ENCODE measurements around the gene FAM131B. TPM values are rescaled to one million over a fixed set of nuclear protein-coding genes. Genes with fewer than 3 reads are reported as not detected.
"Not testable (repeated sequence)": the region's sequence is repeated elsewhere in the genome, so short reads cannot be mapped to it uniquely, and the experiment has no call there.

The FAM131B gene
- polyA plus RNA-seq, 2 donors = 0.16 to 0.28 TPM

GRCh38 chr7:143405173-143406001 is 42.9 kb upstream of the FAM131B start:
- Histone ChIP-seq H3K9me3 (ENCODE audit: control insufficient read depth in 2 of 2, insufficient read depth in 1 of 2, low read depth in 1 of 2, low read length in 1 of 2) (no peaks in the 10 kb centered on the region), H3K27me3 (ENCODE audit: control insufficient read depth in 1 of 2, insufficient read depth in 2 of 2, low read length in 2 of 2) (no peaks in the 10 kb centered on the region), H3K4me3 (ENCODE audit: low read depth in 1 of 2, low read length in 2 of 2) (no peak overlapping the region), H3K36me3 (ENCODE audit: control insufficient read depth in 2 of 2, insufficient read depth in 2 of 2, low read length in 1 of 2) (peaks cover 0 to 11% of the 10 kb centered on the region in 2 donors), H3K27ac (ENCODE audit: low read depth in 2 of 2, low read length in 1 of 2) (peak overlapping the region in 1 of 2 donors; percentile 5), H3K4me1 (ENCODE audit: control insufficient read depth in 2 of 2, insufficient read depth in 2 of 2, low read length in 1 of 2) (peaks cover 0 to 13% of the 10 kb centered on the region in 2 donors)
- WGBS, 2 donors = 59 to 63% methylated on average over 9 of the region's 9 CpGs

- not testable (repeated sequence) for H3K27me3 ChIP-seq (ENCODE audit: control insufficient read depth in 1 of 2, insufficient read depth in 2 of 2, low read length in 2 of 2); H3K4me3 ChIP-seq (ENCODE audit: low read depth in 1 of 2, low read length in 2 of 2); H3K4me1 ChIP-seq (ENCODE audit: control insufficient read depth in 2 of 2, insufficient read depth in 2 of 2, low read length in 1 of 2); H3K27ac ChIP-seq (ENCODE audit: low read depth in 2 of 2, low read length in 1 of 2); H3K9me3 ChIP-seq (ENCODE audit: control insufficient read depth in 2 of 2, insufficient read depth in 1 of 2, low read depth in 1 of 2, low read length in 1 of 2)
- WGBS, 2 donors = 75 to 80% methylated on average over 4 of the region's 4 CpGs
- H3K36me3 ChIP-seq (ENCODE audit: control insufficient read depth in 2 of 2, insufficient read depth in 2 of 2, low read length in 1 of 2) = peaks cover 9 to 32% of the 10 kb centered on the region in 2 donors
Measured at GRCh38 chr7:143402233-143402632, 39.7 kb upstream of the FAM131B start.

GRCh38 chr7:143401265-143401664 is 38.8 kb upstream of the FAM131B start:
- Histone ChIP-seq H3K36me3 (ENCODE audit: control insufficient read depth in 2 of 2, insufficient read depth in 2 of 2, low read length in 1 of 2) (peaks cover 11 to 42% of the 10 kb centered on the region in 2 donors), H3K4me1 (ENCODE audit: control insufficient read depth in 2 of 2, insufficient read depth in 2 of 2, low read length in 1 of 2) (peaks cover 0 to 3% of the 10 kb centered on the region in 2 donors), H3K27ac (ENCODE audit: low read depth in 2 of 2, low read length in 1 of 2) (no peak overlapping the region), H3K4me3 (ENCODE audit: low read depth in 1 of 2, low read length in 2 of 2) (no peak overlapping the region), H3K9me3 (ENCODE audit: control insufficient read depth in 2 of 2, insufficient read depth in 1 of 2, low read depth in 1 of 2, low read length in 1 of 2) (no peaks in the 10 kb centered on the region), H3K27me3 (ENCODE audit: control insufficient read depth in 1 of 2, insufficient read depth in 2 of 2, low read length in 2 of 2) (no peaks in the 10 kb centered on the region)
- WGBS, 2 donors = 92 to 93% methylated on average over 12 of the region's 12 CpGs

- H3K27me3 ChIP-seq (ENCODE audit: control insufficient read depth in 1 of 2, insufficient read depth in 2 of 2, low read length in 2 of 2) = no peaks in the 10 kb centered on the region
- 95 to 96% methylated on average over 20 of the region's 20 CpGs for WGBS, 2 donors
- no peaks in the 10 kb centered on the region for H3K9me3 ChIP-seq (ENCODE audit: control insufficient read depth in 2 of 2, insufficient read depth in 1 of 2, low read depth in 1 of 2, low read length in 1 of 2)
- peaks cover 15 to 50% of the 10 kb centered on the region in 2 donors for H3K36me3 ChIP-seq (ENCODE audit: control insufficient read depth in 2 of 2, insufficient read depth in 2 of 2, low read length in 1 of 2)
- H3K4me3 ChIP-seq (ENCODE audit: low read depth in 1 of 2, low read length in 2 of 2) = no peak overlapping the region
- no peak overlapping the region for H3K27ac ChIP-seq (ENCODE audit: low read depth in 2 of 2, low read length in 1 of 2)
- H3K4me1 ChIP-seq (ENCODE audit: control insufficient read depth in 2 of 2, insufficient read depth in 2 of 2, low read length in 1 of 2) = no peaks in the 10 kb centered on the region
Measured at GRCh38 chr7:143399642-143400041, 37.1 kb upstream of the FAM131B start.

- Histone ChIP-seq H3K27me3 (ENCODE audit: control insufficient read depth in 1 of 2, insufficient read depth in 2 of 2, low read length in 2 of 2) (no peaks in the 10 kb centered on the region), H3K27ac (ENCODE audit: low read depth in 2 of 2, low read length in 1 of 2) (no peak overlapping the region), H3K9me3 (ENCODE audit: control insufficient read depth in 2 of 2, insufficient read depth in 1 of 2, low read depth in 1 of 2, low read length in 1 of 2) (no peaks in the 10 kb centered on the region), H3K36me3 (ENCODE audit: control insufficient read depth in 2 of 2, insufficient read depth in 2 of 2, low read length in 1 of 2) (peaks cover 15 to 51% of the 10 kb centered on the region in 2 donors), H3K4me3 (ENCODE audit: low read depth in 1 of 2, low read length in 2 of 2) (no peak overlapping the region), H3K4me1 (ENCODE audit: control insufficient read depth in 2 of 2, insufficient read depth in 2 of 2, low read length in 1 of 2) (no peaks in the 10 kb centered on the region)
- WGBS, 2 donors = 85 to 88% methylated on average over 8 of the region's 8 CpGs
Measured at GRCh38 chr7:143399151-143399550, 36.6 kb upstream of the FAM131B start.

- Histone ChIP-seq H3K36me3 (ENCODE audit: control insufficient read depth in 2 of 2, insufficient read depth in 2 of 2, low read length in 1 of 2) (peaks cover 15 to 53% of the 10 kb centered on the region in 2 donors), H3K27me3 (ENCODE audit: control insufficient read depth in 1 of 2, insufficient read depth in 2 of 2, low read length in 2 of 2) (no peaks in the 10 kb centered on the region), H3K27ac (ENCODE audit: low read depth in 2 of 2, low read length in 1 of 2) (no peak overlapping the region), H3K9me3 (ENCODE audit: control insufficient read depth in 2 of 2, insufficient read depth in 1 of 2, low read depth in 1 of 2, low read length in 1 of 2) (no peaks in the 10 kb centered on the region), H3K4me3 (ENCODE audit: low read depth in 1 of 2, low read length in 2 of 2) (no peak overlapping the region), H3K4me1 (ENCODE audit: control insufficient read depth in 2 of 2, insufficient read depth in 2 of 2, low read length in 1 of 2) (no peaks in the 10 kb centered on the region)
- 90 to 93% methylated on average over 14 of the region's 14 CpGs for WGBS, 2 donors
Measured at GRCh38 chr7:143398616-143399015, 36.1 kb upstream of the FAM131B start.

- peaks cover 18 to 57% of the 10 kb centered on the region in 2 donors for H3K36me3 ChIP-seq (ENCODE audit: control insufficient read depth in 2 of 2, insufficient read depth in 2 of 2, low read length in 1 of 2)
- H3K27me3 ChIP-seq (ENCODE audit: control insufficient read depth in 1 of 2, insufficient read depth in 2 of 2, low read length in 2 of 2) = no peaks in the 10 kb centered on the region
- H3K4me3 ChIP-seq (ENCODE audit: low read depth in 1 of 2, low read length in 2 of 2) = no peak overlapping the region
- H3K4me1 ChIP-seq (ENCODE audit: control insufficient read depth in 2 of 2, insufficient read depth in 2 of 2, low read length in 1 of 2) = no peaks in the 10 kb centered on the region
- H3K27ac ChIP-seq (ENCODE audit: low read depth in 2 of 2, low read length in 1 of 2) = no peak overlapping the region
- 88 to 91% methylated on average over 16 of the region's 16 CpGs for WGBS, 2 donors
- H3K9me3 ChIP-seq (ENCODE audit: control insufficient read depth in 2 of 2, insufficient read depth in 1 of 2, low read depth in 1 of 2, low read length in 1 of 2) = no peaks in the 10 kb centered on the region
Measured at GRCh38 chr7:143397710-143398530, 35.4 kb upstream of the FAM131B start.

GRCh38 chr7:143396625-143397556 is 34.4 kb upstream of the FAM131B start:
- H3K4me3 ChIP-seq (ENCODE audit: low read depth in 1 of 2, low read length in 2 of 2) = no peak overlapping the region
- H3K9me3 ChIP-seq (ENCODE audit: control insufficient read depth in 2 of 2, insufficient read depth in 1 of 2, low read depth in 1 of 2, low read length in 1 of 2) = no peaks in the 10 kb centered on the region
- peaks cover 0 to 2% of the 10 kb centered on the region in 2 donors for H3K4me1 ChIP-seq (ENCODE audit: control insufficient read depth in 2 of 2, insufficient read depth in 2 of 2, low read length in 1 of 2)
- H3K27ac ChIP-seq (ENCODE audit: low read depth in 2 of 2, low read length in 1 of 2) = no peak overlapping the region
- 88 to 90% methylated on average over 28 of the region's 28 CpGs for WGBS, 2 donors
- H3K27me3 ChIP-seq (ENCODE audit: control insufficient read depth in 1 of 2, insufficient read depth in 2 of 2, low read length in 2 of 2) = no peaks in the 10 kb centered on the region
- peaks cover 18 to 57% of the 10 kb centered on the region in 2 donors for H3K36me3 ChIP-seq (ENCODE audit: control insufficient read depth in 2 of 2, insufficient read depth in 2 of 2, low read length in 1 of 2)

- Histone ChIP-seq H3K36me3 (ENCODE audit: control insufficient read depth in 2 of 2, insufficient read depth in 2 of 2, low read length in 1 of 2) (peaks cover 18 to 60% of the 10 kb centered on the region in 2 donors), H3K27me3 (ENCODE audit: control insufficient read depth in 1 of 2, insufficient read depth in 2 of 2, low read length in 2 of 2) (no peaks in the 10 kb centered on the region), H3K27ac (ENCODE audit: low read depth in 2 of 2, low read length in 1 of 2) (no peak overlapping the region), H3K9me3 (ENCODE audit: control insufficient read depth in 2 of 2, insufficient read depth in 1 of 2, low read depth in 1 of 2, low read length in 1 of 2) (no peaks in the 10 kb centered on the region), H3K4me3 (ENCODE audit: low read depth in 1 of 2, low read length in 2 of 2) (no peak overlapping the region), H3K4me1 (ENCODE audit: control insufficient read depth in 2 of 2, insufficient read depth in 2 of 2, low read length in 1 of 2) (peaks cover 0 to 8% of the 10 kb centered on the region in 2 donors)
- WGBS, 2 donors = 78 to 83% methylated on average over 7 of the region's 7 CpGs
Measured at GRCh38 chr7:143396182-143396581, 33.7 kb upstream of the FAM131B start.

Data from esophagus (tissue), 2 donors.